ENCODE results near the gene GPR148. TPM values are rescaled to one million over a fixed set of nuclear protein-coding genes. Genes with fewer than 3 reads are reported as not detected.
A peak's percentile ranks its signal among the peaks of the same experiment; 100 is the strongest.
"Not testable (repeated sequence)": the region's sequence is repeated elsewhere in the genome, so short reads cannot be mapped to it uniquely, and the experiment has no call there.

Gene GPR148
- total RNA-seq, 8 experiments from 2014 or later: 0.16 to 0.66 (median 0.30) TPM; not detected in 2

- Histone ChIP-seq H3K4me3 (no peak overlapping the region), H3K4me1 (replicated peaks in 1 of 2) (peaks cover 19 to 23% of the 10 kb centered on the region in 2 donors), H3K27ac (no peak overlapping the region)
- ATAC-seq (replicated peaks in 6 of 8): no peak
- in situ Hi-C loops (cut with MboI; ENCODE audit: low pct_unique_long_range_greater_than_20kb in 2 of 9, low sequenced_read_pairs in 9 of 9, unreplicated experiment in 9 of 9): no loop called here
- WGBS, 10 experiments: 53 to 100% (median 96%) methylated on average over 1 to 11 of the region's 17 CpGs; no CpG with 5 or more reads in 1 of the 10 experiments
Measured at GRCh38 chr2:130729322-130730299, 741 bp downstream of the GPR148 start.

GRCh38 chr2:130732257-130732656, 3.4 kb downstream of the GPR148 start:
- in situ Hi-C loops (cut with MboI; ENCODE audit: low pct_unique_long_range_greater_than_20kb in 2 of 9, low sequenced_read_pairs in 9 of 9, unreplicated experiment in 9 of 9); H3K4me3 ChIP-seq; H3K27ac ChIP-seq; ATAC-seq (replicated peaks in 6 of 8): not testable (repeated sequence)
- 35 to 100% (median 84%) methylated on average over 2 to 10 of the region's 11 CpGs; no CpG with 5 or more reads in 3 of the 10 experiments for WGBS, 10 experiments
- peaks cover 8 to 11% of the 10 kb centered on the region in 2 donors for H3K4me1 ChIP-seq (replicated peaks in 1 of 2)

- 0 to 100% (median 100%) methylated on average over 1 to 3 of the region's 3 CpGs; no CpG with 5 or more reads in 1 of the 10 experiments for WGBS, 10 experiments
- no peak for ATAC-seq (replicated peaks in 6 of 8)
Measured at GRCh38 chr2:130735200-130735599, 6.3 kb downstream of the GPR148 start.

GRCh38 chr2:130736487-130736886, 7.6 kb downstream of the GPR148 start:
- Histone ChIP-seq H3K27ac (no peak overlapping the region), H3K4me1 (replicated peaks in 1 of 2) (no peaks in the 10 kb centered on the region), H3K4me3 (no peak overlapping the region)
- 0 to 96% (median 86%) methylated on average over 1 to 6 of the region's 6 CpGs; no CpG with 5 or more reads in 3 of the 10 experiments for WGBS, 10 experiments
- no peak for ATAC-seq (replicated peaks in 6 of 8)
- in situ Hi-C loops (cut with MboI; ENCODE audit: low pct_unique_long_range_greater_than_20kb in 2 of 9, low sequenced_read_pairs in 9 of 9, unreplicated experiment in 9 of 9): no loop called here

More at GRCh38 chr2:130735200-130735599, 6.3 kb downstream of the GPR148 start:
- H3K4me3 ChIP-seq: no peak overlapping the region
- no peaks in the 10 kb centered on the region for H3K4me1 ChIP-seq (replicated peaks in 1 of 2)
- no peak overlapping the region for H3K27ac ChIP-seq
- in situ Hi-C loops (cut with MboI; ENCODE audit: low pct_unique_long_range_greater_than_20kb in 2 of 9, low sequenced_read_pairs in 9 of 9, unreplicated experiment in 9 of 9): no loop called here

GRCh38 chr2:130737592-130737991, 8.7 kb downstream of the GPR148 start:
- in situ Hi-C loops (cut with MboI; ENCODE audit: low pct_unique_long_range_greater_than_20kb in 2 of 9, low sequenced_read_pairs in 9 of 9, unreplicated experiment in 9 of 9): no loop called here
- ATAC-seq (replicated peaks in 6 of 8): no peak
- Histone ChIP-seq H3K4me3 (no peak overlapping the region), H3K27ac (no peak overlapping the region), H3K4me1 (replicated peaks in 1 of 2) (no peaks in the 10 kb centered on the region)
- 13 to 100% (median 95%) methylated on average over 1 to 7 of the region's 14 CpGs; no CpG with 5 or more reads in 4 of the 10 experiments for WGBS, 10 experiments

GRCh38 chr2:130740671-130741070, 11.8 kb downstream of the GPR148 start:
- 40 to 100% (median 86%) methylated on average over 1 to 12 of the region's 12 CpGs; no CpG with 5 or more reads in 3 of the 10 experiments for WGBS, 10 experiments
- no peak for ATAC-seq (replicated peaks in 6 of 8)
- in situ Hi-C loops (cut with MboI; ENCODE audit: low pct_unique_long_range_greater_than_20kb in 2 of 9, low sequenced_read_pairs in 9 of 9, unreplicated experiment in 9 of 9): no loop called here
- H3K4me1 ChIP-seq (replicated peaks in 1 of 2): no peaks in the 10 kb centered on the region
- H3K4me3 ChIP-seq: no peak overlapping the region
- H3K27ac ChIP-seq: no peak overlapping the region

GRCh38 chr2:130743278-130743677, 14.4 kb downstream of the GPR148 start:
- in situ Hi-C loops (cut with MboI; ENCODE audit: low pct_unique_long_range_greater_than_20kb in 2 of 9, low sequenced_read_pairs in 9 of 9, unreplicated experiment in 9 of 9): no loop called here
- 0 to 94% (median 67%) methylated on average over 1 to 6 of the region's 8 CpGs; no CpG with 5 or more reads in 5 of the 10 experiments for WGBS, 10 experiments
- Histone ChIP-seq H3K4me1 (replicated peaks in 1 of 2) (no peaks in the 10 kb centered on the region), H3K27ac (no peak overlapping the region), H3K4me3 (no peak overlapping the region)
- ATAC-seq (replicated peaks in 6 of 8): no peak

GRCh38 chr2:130744287-130745117, 15.6 kb downstream of the GPR148 start:
- 11 to 90% (median 43%) methylated on average over 1 to 10 of the region's 20 CpGs; no CpG with 5 or more reads in 2 of the 10 experiments for whole genome bisulfite sequencing, 10 experiments
- in situ Hi-C loops (cut with MboI; ENCODE audit: low pct_unique_long_range_greater_than_20kb in 2 of 9, low sequenced_read_pairs in 9 of 9, unreplicated experiment in 9 of 9): no loop called here
- H3K4me3 ChIP-seq: no peak overlapping the region
- H3K4me1 ChIP-seq (replicated peaks in 1 of 2): no peaks in the 10 kb centered on the region
- no peak overlapping the region for H3K27ac ChIP-seq
- peak in 1 of 8 experiments; percentile 48 for ATAC-seq (replicated peaks in 6 of 8)

GRCh38 chr2:130749078-130749477, 20.2 kb downstream of the GPR148 start:
- in situ Hi-C loops (cut with MboI; ENCODE audit: low pct_unique_long_range_greater_than_20kb in 2 of 9, low sequenced_read_pairs in 9 of 9, unreplicated experiment in 9 of 9): no loop called here
- no peak overlapping the region for H3K4me3 ChIP-seq
- H3K4me1 ChIP-seq (replicated peaks in 1 of 2): no peaks in the 10 kb centered on the region
- H3K27ac ChIP-seq: no peak overlapping the region
- WGBS, 10 experiments: 36 to 98% (median 85%) methylated on average over 1 to 7 of the region's 9 CpGs; no CpG with 5 or more reads in 1 of the 10 experiments
- ATAC-seq (replicated peaks in 6 of 8): no peak

GRCh38 chr2:130749641-130750040, 20.8 kb downstream of the GPR148 start:
- no peaks in the 10 kb centered on the region for H3K4me1 ChIP-seq (replicated peaks in 1 of 2)
- in situ Hi-C loops (cut with MboI; ENCODE audit: low pct_unique_long_range_greater_than_20kb in 2 of 9, low sequenced_read_pairs in 9 of 9, unreplicated experiment in 9 of 9): no loop called here
- ATAC-seq (replicated peaks in 6 of 8): no peak
- 13 to 100% (median 60%) methylated on average over 1 to 5 of the region's 6 CpGs; no CpG with 5 or more reads in 2 of the 10 experiments for WGBS, 10 experiments
- no peak overlapping the region for H3K4me3 ChIP-seq
- no peak overlapping the region for H3K27ac ChIP-seq

GRCh38 chr2:130754811-130755210, 25.9 kb downstream of the GPR148 start:
- no peak for ATAC-seq (replicated peaks in 6 of 8)
- Histone ChIP-seq H3K4me1 (replicated peaks in 1 of 2) (peaks cover 8 to 9% of the 10 kb centered on the region in 2 donors), H3K4me3 (peak overlapping the region in 4 of 5 donors; percentile 55 to 73 (median 59)), H3K27ac (no peak overlapping the region)
- in situ Hi-C loops (cut with MboI; ENCODE audit: low pct_unique_long_range_greater_than_20kb in 2 of 9, low sequenced_read_pairs in 9 of 9, unreplicated experiment in 9 of 9): no loop called here
- WGBS, 10 experiments: 0 to 100% (median 38%) methylated on average over 1 to 4 of the region's 8 CpGs; no CpG with 5 or more reads in 1 of the 10 experiments

- H3K4me3 ChIP-seq: peak within 1 kb of the TSS; percentile 55 to 73 (median 56)
- in situ Hi-C loops (cut with MboI; ENCODE audit: low pct_unique_long_range_greater_than_20kb in 2 of 9, low sequenced_read_pairs in 9 of 9, unreplicated experiment in 9 of 9): no loop called here
- H3K4me1 ChIP-seq (replicated peaks in 1 of 2): peaks cover 8 to 9% of the 10 kb centered on the region in 2 donors
- WGBS, 10 experiments: 20% methylated on average over 3 of the region's 43 CpGs; no CpG with 5 or more reads in 9 of the 10 experiments
- ATAC-seq (replicated peaks in 6 of 8): peak; percentile 41 to 87 (median 82)
- peak within 1 kb of the TSS; percentile 59 to 78 for H3K27ac ChIP-seq
Measured at GRCh38 chr2:130755256-130756052, 26.6 kb downstream of the GPR148 start, which contains the start of gene AMER3. TSS of gene AMER3 (plus strand) at chr2:130755540. CDS start at chr2:130762073, 6,533 bp downstream.
